IgD-negative memory B cell (primary cell): Measurements from ENCODE around the gene KMT5C. TPM values are rescaled to one million over a fixed set of nuclear protein-coding genes. Genes with fewer than 3 reads are reported as not detected.
A peak's percentile ranks its signal among the peaks of the same experiment; 100 is the strongest.

ENCODE experiments used
- H3K27ac Mint-ChIP-seq, 3 donors: one replicate each; pipeline ENCODE4 v1.8.0; 2020 to 2022; ENCODE audit warnings: mild to moderate bottlenecking in 3 of 3, mixed read lengths in 3 of 3, moderate library complexity in 1 of 3
- H3K27me3 Mint-ChIP-seq: one replicate; pipeline ENCODE4 v1.8.0; 2021; ENCODE audit warnings: mixed read lengths
- H3K36me3 Mint-ChIP-seq: one replicate; pipeline ENCODE4 v1.8.0; 2020; ENCODE audit warnings: mild to moderate bottlenecking, mixed read lengths
- H3K4me1 Mint-ChIP-seq, 3 donors: one replicate each; pipeline ENCODE4 v1.8.0; 2020 to 2022; ENCODE audit warnings: mixed read lengths in 3 of 3, mild to moderate bottlenecking in 1 of 3
- H3K4me3 Mint-ChIP-seq, 4 donors: one replicate each; pipeline ENCODE4 v1.8.0; 2020 to 2022; ENCODE audit warnings: mild to moderate bottlenecking in 4 of 4, mixed read lengths in 4 of 4, moderate library complexity in 3 of 4
- H3K9me3 Mint-ChIP-seq, 3 donors: one replicate each; pipeline ENCODE4 v1.8.0; 2020 to 2021; ENCODE audit warnings: mixed read lengths in 3 of 3, mild to moderate bottlenecking in 1 of 3
- polyA plus RNA-seq: library from polyadenylated mRNA; unstranded; fragments of 300-500 nt; fragmentation: Illumina TruSeq; gene quantifications from one replicate; pipeline ENCODE4 v1.2.3, GENCODE V29; 2021

The KMT5C gene
- polyA plus RNA-seq, 1 donor from 2014 or later: 2.3 TPM

DNA sequence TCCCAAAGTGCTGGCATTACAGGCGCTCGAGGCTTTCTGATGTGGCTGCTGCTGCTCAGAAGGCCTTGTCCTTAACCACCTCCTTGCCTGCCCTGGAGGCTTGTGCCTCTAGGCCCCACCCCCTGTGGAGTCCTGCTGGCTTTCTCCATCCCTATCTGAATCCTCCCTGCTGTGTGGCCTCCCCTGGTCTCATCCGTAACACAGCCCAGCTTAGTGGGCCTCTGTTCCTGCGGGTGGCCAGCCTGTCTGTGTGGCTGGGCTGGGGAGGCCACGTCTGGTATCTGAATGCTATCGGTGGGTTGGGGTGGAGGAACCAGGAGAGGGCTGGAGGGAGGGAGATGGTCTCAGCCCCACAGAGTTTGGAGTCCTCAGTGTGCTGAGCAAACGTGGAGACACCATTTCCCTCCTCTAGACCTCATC is 50.8 kb downstream of the KMT5C start:
- Mint-ChIP-seq H3K27me3 (no peaks in the 10 kb centered on the region), H3K4me3 (peak overlapping the region in 1 of 4 donors; percentile 97), H3K9me3 (no peaks in the 10 kb centered on the region), H3K27ac (peak overlapping the region in 1 of 3 donors; percentile 56), H3K4me1 (peaks cover 23 to 40% (median 24%) of the 10 kb centered on the region in 3 donors), H3K36me3 (peaks cover 4% of the 10 kb centered on the region)

DNA sequence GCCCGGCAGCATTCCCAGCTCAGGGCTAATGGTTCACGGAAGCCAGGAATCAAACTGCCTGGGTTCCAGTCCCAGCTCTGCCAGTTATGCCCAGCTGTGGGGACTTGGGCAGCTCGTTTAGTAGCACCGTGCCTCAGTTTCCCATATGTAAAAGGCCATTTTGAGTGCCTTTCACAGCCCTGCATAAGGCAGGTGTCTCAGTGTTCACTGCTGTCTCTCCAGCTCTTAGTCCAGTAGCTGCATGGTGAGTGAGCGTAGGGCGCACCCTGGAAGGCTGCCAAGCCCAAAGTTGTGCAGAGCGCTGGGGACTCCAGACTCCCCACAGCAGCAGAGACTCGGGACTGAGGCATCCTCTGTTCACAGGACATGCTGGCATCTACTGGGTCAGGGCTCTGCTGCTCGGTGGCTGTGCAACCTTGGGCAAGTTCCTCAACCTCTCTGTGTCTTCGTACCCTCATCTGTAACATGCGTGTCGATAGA is 51.6 kb downstream of the KMT5C start:
- H3K36me3 Mint-ChIP-seq: peaks cover 2% of the 10 kb centered on the region
- no peaks in the 10 kb centered on the region for H3K9me3 Mint-ChIP-seq
- H3K4me3 Mint-ChIP-seq: peak overlapping the region in 1 of 4 donors; percentile 61
- peak overlapping the region in 1 of 3 donors; percentile 60 for H3K27ac Mint-ChIP-seq
- H3K27me3 Mint-ChIP-seq: no peaks in the 10 kb centered on the region
- H3K4me1 Mint-ChIP-seq: peaks cover 18 to 39% (median 20%) of the 10 kb centered on the region in 3 donors

DNA sequence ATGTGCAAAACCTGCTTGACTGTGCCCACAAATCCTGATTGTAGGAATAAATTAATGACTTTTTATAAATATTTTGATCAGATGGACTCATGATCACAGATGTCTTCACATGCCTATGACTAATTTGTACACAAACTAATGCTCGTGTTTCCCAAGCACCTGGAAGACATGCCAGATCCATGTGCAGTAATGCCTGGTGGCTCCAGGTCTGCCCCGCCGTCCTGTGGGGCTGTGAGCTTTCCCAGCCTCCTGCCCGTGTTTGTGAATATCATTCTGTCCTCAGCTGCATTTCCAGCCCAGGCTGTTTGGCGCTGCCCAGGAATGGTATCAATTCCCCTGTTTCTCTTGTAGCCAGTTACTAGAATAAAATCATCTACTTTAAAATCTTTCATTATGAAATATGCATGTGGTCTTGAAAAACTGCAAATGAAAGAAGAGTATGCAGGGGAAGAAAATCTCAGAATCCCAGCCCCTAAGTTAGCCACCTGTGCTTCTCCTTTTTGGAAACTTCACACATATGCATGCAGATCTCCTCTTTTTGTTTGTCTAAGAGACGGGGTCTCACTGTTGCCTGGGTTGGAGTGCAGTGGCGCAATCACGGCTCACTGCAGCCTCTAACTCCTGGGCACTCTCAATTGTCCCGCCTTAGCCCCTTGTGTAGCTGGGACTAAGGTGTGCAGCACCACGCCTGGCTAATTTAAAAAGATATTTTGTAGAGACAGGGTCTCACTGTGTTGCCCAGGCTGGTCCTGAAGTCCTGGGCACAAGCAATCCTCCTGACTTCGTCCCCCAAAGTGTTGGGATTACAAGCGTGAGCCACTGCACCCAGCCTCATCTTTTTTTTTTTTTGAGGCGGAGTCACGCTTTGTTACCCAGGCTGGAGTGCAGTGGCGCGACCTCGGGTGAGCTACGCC is 52.3 kb downstream of the KMT5C start:
- no peaks in the 10 kb centered on the region for H3K9me3 Mint-ChIP-seq
- H3K4me3 Mint-ChIP-seq: no peak overlapping the region
- peaks cover 2% of the 10 kb centered on the region for H3K36me3 Mint-ChIP-seq
- no peaks in the 10 kb centered on the region for H3K27me3 Mint-ChIP-seq
- H3K27ac Mint-ChIP-seq: peak overlapping the region in 1 of 3 donors; percentile 60
- peaks cover 11 to 34% (median 16%) of the 10 kb centered on the region in 3 donors for H3K4me1 Mint-ChIP-seq

DNA sequence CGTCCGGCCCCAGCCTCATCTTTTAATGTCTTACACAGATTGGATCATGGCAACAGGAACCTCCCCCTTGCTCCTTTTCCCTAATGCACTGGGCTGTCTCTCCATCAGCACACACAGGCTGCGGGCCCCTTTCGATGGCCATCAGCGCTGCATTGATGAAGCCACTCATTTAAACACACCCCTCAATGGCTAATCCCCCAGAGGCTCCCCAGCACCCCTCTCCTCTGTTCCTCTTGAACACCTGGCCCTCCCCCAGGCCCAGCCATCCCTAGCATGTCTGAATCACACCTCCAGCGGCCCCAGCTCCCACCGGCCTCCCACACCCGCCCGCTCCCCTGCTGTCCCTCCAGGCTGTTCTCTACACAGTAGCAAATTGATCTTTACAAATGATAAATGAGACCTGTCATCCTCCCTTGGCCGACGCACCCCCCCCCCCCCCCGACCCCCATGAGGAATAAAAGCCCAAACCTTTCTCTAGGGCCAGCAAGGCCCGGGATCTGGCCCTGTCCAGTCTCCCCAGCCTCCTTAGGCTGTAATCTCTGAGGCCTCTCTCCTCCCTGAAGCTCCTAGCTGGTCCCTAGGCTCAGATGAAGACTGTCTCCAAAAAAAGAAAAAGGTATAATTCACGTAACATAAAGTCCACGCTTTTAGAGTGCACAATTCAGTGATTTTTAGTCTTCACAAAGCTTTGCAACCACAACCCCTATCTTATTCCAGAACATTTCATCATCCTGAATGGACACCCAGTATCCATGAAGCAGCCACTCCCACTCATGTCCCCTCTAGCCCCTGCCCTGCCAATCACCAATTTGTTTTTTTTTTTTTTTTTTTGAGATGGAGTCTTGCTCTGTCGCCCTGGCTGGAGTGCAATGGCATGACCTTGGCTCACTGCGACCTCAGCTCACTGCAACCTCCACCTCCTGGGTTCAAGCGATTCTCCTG is 53.4 kb downstream of the KMT5C start:
- H3K36me3 Mint-ChIP-seq: peaks cover 2% of the 10 kb centered on the region
- no peaks in the 10 kb centered on the region for H3K27me3 Mint-ChIP-seq
- no peaks in the 10 kb centered on the region for H3K9me3 Mint-ChIP-seq
- H3K4me3 Mint-ChIP-seq: no peak overlapping the region
- H3K4me1 Mint-ChIP-seq: peaks cover 7 to 24% (median 10%) of the 10 kb centered on the region in 3 donors
- H3K27ac Mint-ChIP-seq: peak overlapping the region in 1 of 3 donors; percentile 60

Other genes starting within 250 kb of the KMT5C start
- 7.4 TPM for gene PPP1R12C, start 222.2 kb upstream of the KMT5C start, polyA plus RNA-seq
- not detected for gene TNNT1, start 190.7 kb upstream of the KMT5C start, polyA plus RNA-seq
- not detected for gene TNNI3, start 182.1 kb upstream of the KMT5C start, polyA plus RNA-seq
- not detected for gene DNAAF3, start 173.3 kb upstream of the KMT5C start, polyA plus RNA-seq
- gene SYT5, start 159.6 kb upstream of the KMT5C start, polyA plus RNA-seq: 0.43 TPM
- gene PTPRH, start 130.4 kb upstream of the KMT5C start, polyA plus RNA-seq: not detected
- gene TMEM86B, start 111.1 kb upstream of the KMT5C start, polyA plus RNA-seq: 1.4 TPM
- gene PPP6R1, start 80.9 kb upstream of the KMT5C start, polyA plus RNA-seq: 47.0 TPM
- 34.1 TPM for gene HSPBP1, start 59.8 kb upstream of the KMT5C start, polyA plus RNA-seq
- 0.34 TPM for gene BRSK1, start 55.9 kb upstream of the KMT5C start, polyA plus RNA-seq
- gene TMEM150B, start 14.5 kb upstream of the KMT5C start, polyA plus RNA-seq: not detected
- gene COX6B2, start 14.8 kb downstream of the KMT5C start, polyA plus RNA-seq: not detected
- gene GARIN5B, start 23.4 kb downstream of the KMT5C start, polyA plus RNA-seq: not detected
- not detected for gene IL11, start 30.6 kb downstream of the KMT5C start, polyA plus RNA-seq
- not detected for gene TMEM190, start 37.0 kb downstream of the KMT5C start, polyA plus RNA-seq
- gene TMEM238, start 44.4 kb downstream of the KMT5C start, polyA plus RNA-seq: 1.1 TPM
- gene RPL28, start 46.1 kb downstream of the KMT5C start, polyA plus RNA-seq: 825 TPM
- gene UBE2S, start 67.9 kb downstream of the KMT5C start, polyA plus RNA-seq: 37.6 TPM
- not detected for gene SHISA7, start 103.4 kb downstream of the KMT5C start, polyA plus RNA-seq
- gene ISOC2, start 121.8 kb downstream of the KMT5C start, polyA plus RNA-seq: 40.0 TPM
- not detected for gene C19orf85, start 124.9 kb downstream of the KMT5C start, polyA plus RNA-seq
- gene ZNF628, start 136.7 kb downstream of the KMT5C start, polyA plus RNA-seq: 0.34 TPM
- 6.1 TPM for gene NAT14, start 145.3 kb downstream of the KMT5C start, polyA plus RNA-seq
- not detected for gene SSC5D, start 148.6 kb downstream of the KMT5C start, polyA plus RNA-seq
- gene SBK2, start 197.3 kb downstream of the KMT5C start, polyA plus RNA-seq: not detected
- gene SBK3, start 205.7 kb downstream of the KMT5C start, polyA plus RNA-seq: not detected
- 0.79 TPM for gene ZNF579, start 241.0 kb downstream of the KMT5C start, polyA plus RNA-seq